Activated T-cell treated with anti-CD3 and anti-CD28 coated beads for 1 hour (primary cell): ENCODE data around the gene SYNCRIP.
"Not testable (repeated sequence)": the region's sequence is repeated elsewhere in the genome, so short reads cannot be mapped to it uniquely, and the experiment has no call there.

Experiments used
- DNase-seq: peaks from one replicate; pipeline ENCODE4 v3.0.0-alpha.2; 2020; ENCODE audit warnings: low read depth

Gene SYNCRIP

GRCh38 chr6:85593438-85594196 lies 49.1 kb downstream of the SYNCRIP start, which contains the start of gene SNX14:
TSS of gene SNX14 (minus strand) at chr6:85593858. CDS start at chr6:85593718, 140 bp downstream.
- DNase-seq, result peak; percentile 61

GRCh38 chr6:85592033-85592432 lies 50.7 kb downstream of the SYNCRIP start:
- DNase-seq, result no peak

GRCh38 chr6:85591207-85591606 lies 51.5 kb downstream of the SYNCRIP start:
- DNase-seq, result no peak

- no peak for DNase-seq
These were observed 56.9 kb downstream of the SYNCRIP start for GRCh38 chr6:85585741-85586140.

GRCh38 chr6:85582832-85583231 lies 59.9 kb downstream of the SYNCRIP start:
- DNase-seq, result not testable (repeated sequence)

- no peak for DNase-seq
These were observed 61.1 kb downstream of the SYNCRIP start for GRCh38 chr6:85581572-85581971.

GRCh38 chr6:85580878-85581267 lies 61.8 kb downstream of the SYNCRIP start:
- no peak for DNase-seq

- no peak for DNase-seq
These were observed 62.4 kb downstream of the SYNCRIP start for GRCh38 chr6:85580118-85580877.

GRCh38 chr6:85579581-85579980 lies 63.1 kb downstream of the SYNCRIP start:
- no peak for DNase-seq

GRCh38 chr6:85576476-85576875 lies 66.2 kb downstream of the SYNCRIP start:
- DNase-seq, result no peak

GRCh38 chr6:85574932-85575598 lies 67.6 kb downstream of the SYNCRIP start:
- DNase-seq, result no peak

GRCh38 chr6:85569323-85569722 lies 73.4 kb downstream of the SYNCRIP start:
- DNase-seq, result no peak

- DNase-seq, result no peak
These were observed 74.3 kb downstream of the SYNCRIP start for GRCh38 chr6:85568411-85568810.

GRCh38 chr6:85565736-85566135 lies 77.0 kb downstream of the SYNCRIP start:
- DNase-seq, result no peak

GRCh38 chr6:85564223-85564622 lies 78.5 kb downstream of the SYNCRIP start:
- DNase-seq, result not testable (repeated sequence)
